Small intestine (tissue), 7 donors: ENCODE data around the gene CAPZB. TPM values are rescaled to one million over a fixed set of nuclear protein-coding genes. Genes with fewer than 3 reads are reported as not detected.

Experiments used
- DNase-seq, 2 donors: peaks; one replicate each; pipeline versions ENCODE4 v3.0.0 to v3.0.0-alpha.2; 2013
- FAIRE-seq: peaks from 2 replicates; lab custom pipeline; 2012; peaks lifted over from hg19 to GRCh38; lab: Jason Lieb, UNC
- H3K27ac ChIP-seq, 3 donors: one replicate each; pipeline ENCODE4 v1.5.1; 2013; ENCODE audit warnings: low read length in 2 of 3, mild to moderate bottlenecking in 2 of 3, control low read depth in 1 of 3, inconsistent platforms in 1 of 3, low read depth in 1 of 3, moderate library complexity in 1 of 3
- H3K27me3 ChIP-seq, 3 donors: one replicate each; pipeline ENCODE4 v1.6.1; 2013; ENCODE audit warnings: low read length in 3 of 3, inconsistent platforms in 1 of 3; ENCODE audit not compliant: control insufficient read depth in 3 of 3, insufficient read depth in 3 of 3
- H3K36me3 ChIP-seq, 3 donors: one replicate each; pipeline ENCODE4 v1.6.1; 2013; ENCODE audit warnings: low read length in 3 of 3, inconsistent platforms in 1 of 3, low read depth in 1 of 3, mild to moderate bottlenecking in 1 of 3, moderate library complexity in 1 of 3; ENCODE audit not compliant: control insufficient read depth in 3 of 3, insufficient read depth in 2 of 3
- H3K4me1 ChIP-seq, 3 donors: one replicate each; pipeline ENCODE4 v1.6.1; 2013; ENCODE audit warnings: low read length in 2 of 3, inconsistent platforms in 1 of 3, low read depth in 1 of 3, mild to moderate bottlenecking in 1 of 3, moderate library complexity in 1 of 3; ENCODE audit not compliant: control insufficient read depth in 3 of 3, insufficient read depth in 2 of 3
- H3K4me3 ChIP-seq, 3 donors: one replicate each; pipeline ENCODE4 v1.5.1; 2013; ENCODE audit warnings: low read length in 3 of 3, control low read depth in 1 of 3, inconsistent platforms in 1 of 3, low read depth in 1 of 3, mild to moderate bottlenecking in 1 of 3, moderate library complexity in 1 of 3
- H3K9me3 ChIP-seq, 2 donors: one replicate each; pipeline ENCODE4 v1.6.1; 2013; ENCODE audit warnings: low read depth in 1 of 2, low read length in 1 of 2; ENCODE audit not compliant: control insufficient read depth in 2 of 2, insufficient read depth in 1 of 2
- WGBS, 3 donors: extraction: QIAGEN DNeasy Blood & Tissue Kit; methylation state at CpG; one replicate each; pipeline ENCODE4 v1.1.7; 2013; 5-methylcytosine and 5-hydroxymethylcytosine counted together
- polyA plus RNA-seq, 4 donors: library from polyadenylated mRNA; stranded (reverse) in 3 of 4; unstranded in 1 of 4; fragments of 200-250 nt in 3 of 4; fragments of 120-200 nt in 1 of 4; gene quantifications; one replicate each; pipeline versions ENCODE4 v1.2.1 to v1.2.3, GENCODE V29; 2013
- donor health status: healthy with polysubstance abuse.
- donor health status: control.
- donor health status: control.
- donor health status: Bipolar disorder and iron deficiency.
- donor health status: healthy.

CAPZB gene
- polyA plus RNA-seq, 4 donors, result 245 to 292 (median 276) TPM

- FAIRE-seq (no peak), DNase-seq (no peak)
- peaks cover 24 to 51% (median 31%) of the 10 kb centered on the region in 3 donors for H3K4me1 ChIP-seq
Measured at GRCh38 chr1:19454265-19455146, 30.8 kb downstream of the CAPZB start.

GRCh38 chr1:19453741-19454201, 31.6 kb downstream of the CAPZB start:
- no peak for FAIRE-seq
- H3K4me3 ChIP-seq, result no peak overlapping the region
- 29 to 60% (median 43%) methylated on average over 3 of the region's 3 CpGs for WGBS, 3 donors
- H3K4me1 ChIP-seq, result peaks cover 26 to 48% (median 37%) of the 10 kb centered on the region in 3 donors
- no peaks in the 10 kb centered on the region for H3K27me3 ChIP-seq
- peak overlapping the region in 1 of 3 donors; percentile 43 for H3K27ac ChIP-seq
- H3K36me3 ChIP-seq, result peaks cover 0 to 26% (median 0%) of the 10 kb centered on the region in 3 donors
- no peaks in the 10 kb centered on the region for H3K9me3 ChIP-seq
- no peak for DNase-seq

More at GRCh38 chr1:19454265-19455146, 30.8 kb downstream of the CAPZB start:
- H3K4me3 ChIP-seq, result no peak overlapping the region
- H3K9me3 ChIP-seq, result no peaks in the 10 kb centered on the region
- H3K36me3 ChIP-seq, result peaks cover 0 to 21% (median 0%) of the 10 kb centered on the region in 3 donors
- H3K27ac ChIP-seq, result peak overlapping the region in 2 of 3 donors; percentile 9 to 82
- H3K27me3 ChIP-seq, result no peaks in the 10 kb centered on the region
- 42 to 76% (median 60%) methylated on average over 11 of the region's 11 CpGs for WGBS, 3 donors

GRCh38 chr1:19452221-19452663, 33.1 kb downstream of the CAPZB start:
- FAIRE-seq, result no peak
- peaks cover 24 to 45% (median 39%) of the 10 kb centered on the region in 3 donors for H3K4me1 ChIP-seq
- DNase-seq, result no peak

GRCh38 chr1:19450811-19451515, 34.4 kb downstream of the CAPZB start:
- H3K9me3 ChIP-seq, result no peaks in the 10 kb centered on the region
- peaks cover 0 to 35% (median 2%) of the 10 kb centered on the region in 3 donors for H3K36me3 ChIP-seq
- DNase-seq (peak; percentile 36 to 92), FAIRE-seq (no peak)
- WGBS, 3 donors, result 14 to 54% (median 26%) methylated on average over 6 of the region's 6 CpGs
- no peaks in the 10 kb centered on the region for H3K27me3 ChIP-seq
- H3K4me1 ChIP-seq, result peaks cover 22 to 43% (median 35%) of the 10 kb centered on the region in 3 donors
- H3K4me3 ChIP-seq, result no peak overlapping the region
- peak overlapping the region; percentile 42 to 89 (median 61) for H3K27ac ChIP-seq

More at GRCh38 chr1:19452221-19452663, 33.1 kb downstream of the CAPZB start:
- Histone ChIP-seq H3K27me3 (no peaks in the 10 kb centered on the region), H3K9me3 (no peaks in the 10 kb centered on the region), H3K36me3 (peaks cover 0 to 37% (median 2%) of the 10 kb centered on the region in 3 donors), H3K4me3 (no peak overlapping the region), H3K27ac (peak overlapping the region in 2 of 3 donors; percentile 51 to 82)
- 64 to 74% (median 68%) methylated on average over 12 of the region's 12 CpGs for WGBS, 3 donors

GRCh38 chr1:19449454-19450228, 35.7 kb downstream of the CAPZB start:
- H3K4me1 ChIP-seq, result peaks cover 22 to 39% (median 38%) of the 10 kb centered on the region in 3 donors
- 80 to 86% (median 84%) methylated on average over 13 of the region's 13 CpGs for WGBS, 3 donors

GRCh38 chr1:19448491-19449439, 36.6 kb downstream of the CAPZB start:
- H3K27ac ChIP-seq, result peak overlapping the region in 2 of 3 donors; percentile 40 to 87
- H3K9me3 ChIP-seq, result no peaks in the 10 kb centered on the region
- DNase-seq (no peak), FAIRE-seq (no peak)
- 55 to 82% (median 78%) methylated on average over 19 of the region's 19 CpGs for WGBS, 3 donors
- peaks cover 16 to 31% (median 29%) of the 10 kb centered on the region in 3 donors for H3K4me1 ChIP-seq
- H3K4me3 ChIP-seq, result no peak overlapping the region
- H3K27me3 ChIP-seq, result no peaks in the 10 kb centered on the region
- peaks cover 0 to 30% (median 2%) of the 10 kb centered on the region in 3 donors for H3K36me3 ChIP-seq

More at GRCh38 chr1:19449454-19450228, 35.7 kb downstream of the CAPZB start:
- Histone ChIP-seq H3K27ac (peak overlapping the region in 2 of 3 donors; percentile 40 to 87), H3K9me3 (no peaks in the 10 kb centered on the region), H3K4me3 (no peak overlapping the region), H3K27me3 (no peaks in the 10 kb centered on the region), H3K36me3 (peaks cover 0 to 33% (median 2%) of the 10 kb centered on the region in 3 donors)
- no peak for FAIRE-seq
- no peak for DNase-seq

- FAIRE-seq (no peak), DNase-seq (no peak)
- Histone ChIP-seq H3K4me3 (no peak overlapping the region), H3K27ac (peak overlapping the region in 1 of 3 donors; percentile 19), H3K4me1 (peaks cover 16 to 28% (median 28%) of the 10 kb centered on the region in 3 donors), H3K27me3 (no peaks in the 10 kb centered on the region), H3K36me3 (peaks cover 0 to 33% (median 2%) of the 10 kb centered on the region in 3 donors), H3K9me3 (no peaks in the 10 kb centered on the region)
- 72 to 83% (median 75%) methylated on average over 9 of the region's 9 CpGs for WGBS, 3 donors
Measured at GRCh38 chr1:19447550-19447949, 37.8 kb downstream of the CAPZB start.
